Adipose tissue (tissue), 3 donors: ENCODE measurements around the gene PFDN1. TPM values are rescaled to one million over a fixed set of nuclear protein-coding genes. Genes with fewer than 3 reads are reported as not detected.
"Not testable (repeated sequence)": the region's sequence is repeated elsewhere in the genome, so short reads cannot be mapped to it uniquely, and the experiment has no call there.

Experiments used
- H3K27ac ChIP-seq: one replicate; pipeline ENCODE4 v1.5.1; 2013; ENCODE audit warnings: low read depth, low read length
- WGBS, 3 donors: extraction: QIAGEN DNeasy Blood & Tissue Kit; methylation state at CpG; one replicate each; pipeline ENCODE4 v1.1.7; 2013; 5-methylcytosine and 5-hydroxymethylcytosine counted together
- polyA plus RNA-seq, 3 donors: library from polyadenylated mRNA; stranded (reverse); fragments of 200-250 nt; gene quantifications; one replicate each; pipeline ENCODE4 v1.2.3, GENCODE V29; 2013
- donor health status: healthy with polysubstance abuse.
- donor health status: Bipolar disorder and iron deficiency.
- donor health status: healthy.

Gene PFDN1
- polyA plus RNA-seq, 3 donors = 30.2 to 94.8 (median 85.1) TPM

- no peak overlapping the region for H3K27ac ChIP-seq
- 36 to 43% (median 40%) methylated on average over 2 of the region's 2 CpGs for WGBS, 3 donors
These were observed 95.5 kb downstream of the PFDN1 start for GRCh38 chr5:140207250-140207964.

- H3K27ac ChIP-seq = no peak overlapping the region
- WGBS, 3 donors = 87 to 94% (median 91%) methylated on average over 4 of the region's 4 CpGs
These were observed 96.9 kb downstream of the PFDN1 start for GRCh38 chr5:140205952-140206351.

GRCh38 chr5:140205216-140205615 lies 97.7 kb downstream of the PFDN1 start:
- no peak overlapping the region for H3K27ac ChIP-seq
- 16 to 73% (median 40%) methylated on average over 2 of the region's 2 CpGs for WGBS, 3 donors

GRCh38 chr5:140202610-140203009 lies 100.3 kb downstream of the PFDN1 start:
- H3K27ac ChIP-seq = no peak overlapping the region
- 23 to 63% (median 53%) methylated on average over 2 of the region's 2 CpGs for WGBS, 3 donors

GRCh38 chr5:140202078-140202477 lies 100.8 kb downstream of the PFDN1 start:
- WGBS, 3 donors = 59 to 85% (median 71%) methylated on average over 4 of the region's 4 CpGs
- H3K27ac ChIP-seq = no peak overlapping the region

GRCh38 chr5:140198915-140199314 lies 104.0 kb downstream of the PFDN1 start:
- WGBS, 3 donors = 95 to 100% (median 98%) methylated on average over 1 of the region's 1 CpG
- H3K27ac ChIP-seq = not testable (repeated sequence)

GRCh38 chr5:140197023-140197422 lies 105.9 kb downstream of the PFDN1 start:
- WGBS, 3 donors = 56 to 94% (median 87%) methylated on average over 2 of the region's 2 CpGs
- H3K27ac ChIP-seq = no peak overlapping the region

- 35 to 44% (median 43%) methylated on average over 2 of the region's 2 CpGs for WGBS, 3 donors
- H3K27ac ChIP-seq = no peak overlapping the region
These were observed 106.6 kb downstream of the PFDN1 start for GRCh38 chr5:140196115-140196814.

Other genes starting within 250 kb of the PFDN1 start
- gene PURA, start 189.0 kb downstream of the PFDN1 start, polyA plus RNA-seq = 10 to 100 TPM in 1 of 3 donors, 1 to 10 TPM in 2; 2.5 to 10.2 (median 3.9) TPM
- 10 to 100 TPM in 1 of 3 donors, 1 to 10 TPM in 2; 3.3 to 17.4 (median 3.6) TPM for gene IGIP, start 177.2 kb downstream of the PFDN1 start, polyA plus RNA-seq
- gene CYSTM1, start 127.9 kb downstream of the PFDN1 start, polyA plus RNA-seq = 100 to 1,000 TPM in 2 of 3 donors, 10 to 100 TPM in 1; 72.8 to 218 (median 107) TPM
- gene HBEGF, start 43.5 kb upstream of the PFDN1 start, polyA plus RNA-seq = 10 to 100 TPM in 2 of 3 donors, 1 to 10 TPM in 1; 3.5 to 40.2 (median 20.0) TPM
- gene SLC4A9, start 57.1 kb upstream of the PFDN1 start, polyA plus RNA-seq = under 1 TPM in 2 of 3 donors, not detected in 1; 0.06 to 0.12 TPM
- gene ANKHD1, start 98.7 kb upstream of the PFDN1 start, polyA plus RNA-seq = 10 to 100 TPM; 32.7 to 42.7 (median 36.8) TPM
- gene EIF4EBP3, start 244.6 kb upstream of the PFDN1 start, polyA plus RNA-seq = 10 to 100 TPM; 32.4 to 75.8 (median 40.6) TPM